ENCODE data around the gene MTMR3. TPM values are rescaled to one million over a fixed set of nuclear protein-coding genes. Genes with fewer than 3 reads are reported as not detected.
A peak's percentile ranks its signal among the peaks of the same experiment; 100 is the strongest.

MTMR3 gene
- total RNA-seq, 4 donors from 2014 or later, result 33.5 to 46.5 (median 40.8) TPM

DNA sequence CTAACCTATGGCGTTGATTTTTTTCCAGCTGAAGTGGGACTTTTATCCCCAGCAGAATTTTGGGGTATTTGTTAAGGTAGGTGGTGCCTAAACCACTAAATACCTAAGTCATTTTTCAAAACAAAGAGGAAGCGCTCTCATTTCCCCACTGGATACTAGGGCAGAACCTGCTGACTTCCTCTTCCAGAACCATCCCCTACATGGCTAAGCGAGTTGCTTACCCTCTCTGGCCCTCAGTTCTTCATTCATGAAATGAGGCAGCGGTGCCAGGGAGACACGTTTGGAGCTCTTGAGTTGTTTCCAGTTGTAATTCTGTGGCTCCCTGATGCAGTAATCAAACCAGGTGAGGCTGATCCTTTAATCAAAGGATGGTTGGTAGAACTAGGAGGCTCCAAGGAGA, 10.0 kb upstream of the MTMR3 start:
- no peaks in the 10 kb centered on the region for H3K9me3 ChIP-seq
- no peaks in the 10 kb centered on the region for H3K36me3 ChIP-seq
- no peak for DNase-seq (ENCODE audit: extremely low spot score)
- TF ChIP-seq, protein P1, sequence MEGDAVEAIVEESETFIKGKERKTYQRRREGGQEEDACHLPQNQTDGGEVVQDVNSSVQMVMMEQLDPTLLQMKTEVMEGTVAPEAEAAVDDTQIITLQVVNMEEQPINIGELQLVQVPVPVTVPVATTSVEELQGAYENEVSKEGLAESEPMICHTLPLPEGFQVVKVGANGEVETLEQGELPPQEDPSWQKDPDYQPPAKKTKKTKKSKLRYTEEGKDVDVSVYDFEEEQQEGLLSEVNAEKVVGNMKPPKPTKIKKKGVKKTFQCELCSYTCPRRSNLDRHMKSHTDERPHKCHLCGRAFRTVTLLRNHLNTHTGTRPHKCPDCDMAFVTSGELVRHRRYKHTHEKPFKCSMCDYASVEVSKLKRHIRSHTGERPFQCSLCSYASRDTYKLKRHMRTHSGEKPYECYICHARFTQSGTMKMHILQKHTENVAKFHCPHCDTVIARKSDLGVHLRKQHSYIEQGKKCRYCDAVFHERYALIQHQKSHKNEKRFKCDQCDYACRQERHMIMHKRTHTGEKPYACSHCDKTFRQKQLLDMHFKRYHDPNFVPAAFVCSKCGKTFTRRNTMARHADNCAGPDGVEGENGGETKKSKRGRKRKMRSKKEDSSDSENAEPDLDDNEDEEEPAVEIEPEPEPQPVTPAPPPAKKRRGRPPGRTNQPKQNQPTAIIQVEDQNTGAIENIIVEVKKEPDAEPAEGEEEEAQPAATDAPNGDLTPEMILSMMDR (IDR thresholded peaks at IDR 0.05), result no peak
- TF ChIP-seq POLR2A (IDR thresholded peaks at IDR 0.05; ENCODE audit: low read depth) (no peak), POLR2AphosphoS5 (IDR thresholded peaks at IDR 0.05) (no peak), EP300 (IDR thresholded peaks at IDR 0.05) (no peak)
- no peaks in the 10 kb centered on the region for H3K27me3 ChIP-seq
- 84% methylated on average over 5 of the region's 5 CpGs for WGBS
- H3K4me3 ChIP-seq, result no peak overlapping the region
- no peak overlapping the region for H3K27ac ChIP-seq (replicated peaks in 1 of 4)
- intact Hi-C loops (cut with DNase I), result no loop called here
- peaks cover 0 to 6% (median 0%) of the 10 kb centered on the region in 4 donors for H3K4me1 ChIP-seq

DNA sequence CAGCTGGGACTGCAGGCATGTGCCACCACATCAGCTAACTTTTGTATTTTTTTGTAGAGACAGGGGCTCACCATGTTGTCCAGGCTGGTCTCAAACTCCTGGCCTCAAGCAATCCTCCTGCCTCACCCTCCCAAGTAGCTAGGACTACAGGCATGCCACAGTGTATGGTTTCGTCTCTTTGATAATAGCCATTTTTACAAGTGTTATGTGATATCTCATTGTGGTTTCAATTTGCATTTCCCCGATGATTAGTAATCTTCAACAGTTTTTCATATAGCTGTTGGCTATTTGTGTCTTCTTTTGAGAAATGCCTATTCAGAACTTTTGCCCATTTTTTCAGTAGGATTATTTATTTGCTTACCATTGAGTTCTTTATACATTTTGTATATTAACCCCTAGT, 9.0 kb upstream of the MTMR3 start:
- H3K4me1 ChIP-seq, result peaks cover 0 to 6% (median 0%) of the 10 kb centered on the region in 4 donors
- TF ChIP-seq POLR2AphosphoS5 (IDR thresholded peaks at IDR 0.05) (no peak), POLR2A (IDR thresholded peaks at IDR 0.05; ENCODE audit: low read depth) (no peak), EP300 (IDR thresholded peaks at IDR 0.05) (no peak)
- TF ChIP-seq, protein P1 (IDR thresholded peaks at IDR 0.05), result no peak
- intact Hi-C loops (cut with DNase I), result no loop called here
- no peaks in the 10 kb centered on the region for H3K36me3 ChIP-seq
- no peaks in the 10 kb centered on the region for H3K9me3 ChIP-seq
- no peaks in the 10 kb centered on the region for H3K27me3 ChIP-seq
- H3K27ac ChIP-seq (replicated peaks in 1 of 4), result no peak overlapping the region
- no peak for DNase-seq (ENCODE audit: extremely low spot score)
- H3K4me3 ChIP-seq, result no peak overlapping the region
- WGBS, result 92% methylated on average over 2 of the region's 2 CpGs

DNA sequence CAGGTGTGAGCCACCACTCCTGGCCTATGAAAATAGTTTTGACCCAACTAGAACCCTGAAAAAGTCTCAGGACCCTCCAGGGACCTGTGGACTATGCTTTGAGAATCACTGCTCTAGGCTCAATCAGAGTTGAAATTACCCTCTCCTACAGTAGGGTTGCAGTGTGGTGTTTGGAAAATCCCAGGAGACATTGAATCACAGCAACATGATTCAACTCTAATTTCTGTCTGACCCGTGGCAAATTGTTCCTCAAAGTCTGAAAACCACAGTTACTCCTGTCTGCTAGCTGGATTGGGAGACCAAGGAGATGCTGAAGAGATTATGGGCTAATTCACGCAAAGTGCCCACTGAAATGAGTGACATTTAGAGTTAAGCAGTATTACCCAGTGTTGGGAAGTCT, 5.4 kb upstream of the MTMR3 start:
- intact Hi-C loops (cut with DNase I), result no loop called here

DNA sequence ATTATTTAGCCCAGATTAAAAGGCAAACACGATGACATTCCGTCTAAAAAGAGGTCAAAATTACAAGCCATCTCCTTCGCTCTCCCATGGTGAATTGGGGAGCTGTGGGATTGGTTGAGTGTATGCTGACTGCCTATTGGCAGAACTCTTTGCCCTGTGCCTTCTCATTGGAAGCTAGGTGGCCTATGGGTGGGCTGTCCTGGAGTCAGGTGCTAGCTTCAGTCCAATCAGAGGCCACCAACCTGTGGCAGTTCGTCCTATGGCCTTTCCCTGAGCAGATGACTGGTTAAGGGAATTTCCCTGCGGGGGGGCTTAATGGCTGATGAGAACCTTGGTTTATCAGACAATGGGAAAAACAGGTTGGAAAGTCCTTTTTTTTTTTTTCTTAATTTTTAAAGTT, 3.2 kb upstream of the MTMR3 start:
- H3K27ac ChIP-seq (replicated peaks in 1 of 4), result no peak overlapping the region
- TF ChIP-seq, protein P1 (IDR thresholded peaks at IDR 0.05), result no peak
- TF ChIP-seq EP300 (IDR thresholded peaks at IDR 0.05) (no peak), POLR2A (IDR thresholded peaks at IDR 0.05; ENCODE audit: low read depth) (no peak), POLR2AphosphoS5 (IDR thresholded peaks at IDR 0.05) (no peak)
- intact Hi-C loops (cut with DNase I), result loop anchor here (5.0 kb wide), 3 partner anchors 42 to 123 kb away; partner anchors contain the start of gene ASCC2
- DNase-seq (ENCODE audit: extremely low spot score), result no peak
- no peaks in the 10 kb centered on the region for H3K36me3 ChIP-seq
- no peaks in the 10 kb centered on the region for H3K9me3 ChIP-seq
- no peaks in the 10 kb centered on the region for H3K27me3 ChIP-seq
- no peak overlapping the region for H3K4me3 ChIP-seq
- peaks cover 8 to 15% (median 11%) of the 10 kb centered on the region in 4 donors for H3K4me1 ChIP-seq
- WGBS, result 94% methylated on average over 5 of the region's 5 CpGs

More for the DNA sequence above, 5.4 kb upstream of the MTMR3 start:
- H3K9me3 ChIP-seq, result no peaks in the 10 kb centered on the region
- no peaks in the 10 kb centered on the region for H3K36me3 ChIP-seq
- no peak overlapping the region for H3K27ac ChIP-seq (replicated peaks in 1 of 4)
- no peak for TF ChIP-seq POLR2A (IDR thresholded peaks at IDR 0.05; ENCODE audit: low read depth)
- TF ChIP-seq, protein P1 (IDR thresholded peaks at IDR 0.05), result no peak
- no peak for TF ChIP-seq EP300 (IDR thresholded peaks at IDR 0.05)
- TF ChIP-seq POLR2AphosphoS5 (IDR thresholded peaks at IDR 0.05), result no peak
- peaks cover 0 to 3% (median under 1%) of the 10 kb centered on the region in 4 donors for H3K4me1 ChIP-seq
- WGBS, result 77% methylated on average over 2 of the region's 2 CpGs
- no peaks in the 10 kb centered on the region for H3K27me3 ChIP-seq
- H3K4me3 ChIP-seq, result no peak overlapping the region
- no peak for DNase-seq (ENCODE audit: extremely low spot score)

DNA sequence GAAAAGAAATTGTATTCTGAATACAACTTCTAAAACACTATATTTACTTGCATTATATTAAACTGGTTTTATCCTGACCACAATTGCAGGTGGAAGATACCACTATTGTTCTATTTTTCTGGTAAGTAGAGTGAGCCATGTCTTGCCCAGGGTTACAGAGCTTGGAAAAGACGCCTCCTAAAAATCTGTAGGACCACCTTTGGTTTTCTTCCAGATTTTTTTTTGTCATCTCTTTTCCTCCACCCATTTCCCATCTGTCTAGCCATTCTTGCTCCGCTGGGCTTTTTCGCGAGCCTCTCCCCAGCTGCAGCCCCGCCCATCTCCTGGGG, 294 bp upstream of the MTMR3 start:
- DNase-seq (ENCODE audit: extremely low spot score), result no peak
- intact Hi-C loops (cut with DNase I), result loop anchor here (5.0 kb wide), 3 partner anchors 45 to 120 kb away; partner anchors contain the start of gene ASCC2
- peak overlapping the region; percentile 98 to 100 (median 99) for H3K4me3 ChIP-seq

More for the DNA sequence above, 294 bp upstream of the MTMR3 start:
- Histone ChIP-seq H3K27ac (replicated peaks in 1 of 4) (peak overlapping the region; percentile 95 to 99 (median 98)), H3K4me1 (peaks cover 37 to 44% (median 40%) of the 10 kb centered on the region in 4 donors), H3K9me3 (no peaks in the 10 kb centered on the region), H3K36me3 (no peaks in the 10 kb centered on the region), H3K27me3 (no peaks in the 10 kb centered on the region)
- 0% methylated on average over 5 of the region's 5 CpGs for WGBS
- TF ChIP-seq POLR2A (IDR thresholded peaks at IDR 0.05; ENCODE audit: low read depth) (no peak), EP300 (IDR thresholded peaks at IDR 0.05) (no peak), POLR2AphosphoS5 (IDR thresholded peaks at IDR 0.05) (no peak)
- TF ChIP-seq, protein P1 (IDR thresholded peaks at IDR 0.05), result no peak

Measured in esophagus muscularis mucosa (tissue), 4 donors.